GM12892 (cell line): ENCODE data around the gene BFSP2. TPM values are rescaled to one million over a fixed set of nuclear protein-coding genes. Genes with fewer than 3 reads are reported as not detected.

ENCODE experiments used
- DNase-seq: peaks from one replicate; pipeline ENCODE4 v3.0.0; 2011; ENCODE audit not compliant: insufficient read length
- FAIRE-seq: peaks from 2 replicates; lab custom pipeline; 2011; peaks lifted over from hg19 to GRCh38; lab: Jason Lieb, UNC
- POLR2A ChIP-seq: IDR thresholded peaks from 2 replicates; pipeline ENCODE4 v1.6.1; 2011; ENCODE audit warnings: low read depth, low read length, control low read depth
- POLR2AphosphoS5 ChIP-seq: IDR thresholded peaks from 2 replicates; pipeline ENCODE4 v1.6.1; 2011; ENCODE audit warnings: low read depth, low read length, control low read depth
- TAF1 ChIP-seq: IDR thresholded peaks from 2 replicates; pipeline ENCODE4 v1.6.1; 2011; ENCODE audit warnings: low read depth, mild to moderate bottlenecking, control low read depth, low read length, borderline replicate concordance
- polyA plus RNA-seq: library from polyadenylated mRNA; unstranded; fragments of >200 nt; gene quantifications from one replicate; pipeline ENCODE4 v1.2.1, GENCODE V29; 2012; ENCODE audit warnings: missing spikeins, inconsistent platforms; ENCODE audit not compliant: missing spikeins

BFSP2 gene, protein sequence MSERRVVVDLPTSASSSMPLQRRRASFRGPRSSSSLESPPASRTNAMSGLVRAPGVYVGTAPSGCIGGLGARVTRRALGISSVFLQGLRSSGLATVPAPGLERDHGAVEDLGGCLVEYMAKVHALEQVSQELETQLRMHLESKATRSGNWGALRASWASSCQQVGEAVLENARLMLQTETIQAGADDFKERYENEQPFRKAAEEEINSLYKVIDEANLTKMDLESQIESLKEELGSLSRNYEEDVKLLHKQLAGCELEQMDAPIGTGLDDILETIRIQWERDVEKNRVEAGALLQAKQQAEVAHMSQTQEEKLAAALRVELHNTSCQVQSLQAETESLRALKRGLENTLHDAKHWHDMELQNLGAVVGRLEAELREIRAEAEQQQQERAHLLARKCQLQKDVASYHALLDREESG
- 3.8 TPM for polyA plus RNA-seq

- TF ChIP-seq TAF1: no peak
- TF ChIP-seq POLR2A: no peak
- no peak for TF ChIP-seq POLR2AphosphoS5
- FAIRE-seq (no peak), DNase-seq (no peak)
Observed at GRCh38 chr3:133400006-133400515, at the start of gene BFSP2. Gene BFSP2, plus strand, starts transcription at chr3:133400056. Its CDS starts 28 bp downstream, at chr3:133400084.

GRCh38 chr3:133354721-133355120 is 45.1 kb upstream of the BFSP2 start:
- no peak for DNase-seq
- no peak for TF ChIP-seq POLR2AphosphoS5
- TF ChIP-seq TAF1: no peak
- no peak for TF ChIP-seq POLR2A
- no peak for FAIRE-seq

DNA sequence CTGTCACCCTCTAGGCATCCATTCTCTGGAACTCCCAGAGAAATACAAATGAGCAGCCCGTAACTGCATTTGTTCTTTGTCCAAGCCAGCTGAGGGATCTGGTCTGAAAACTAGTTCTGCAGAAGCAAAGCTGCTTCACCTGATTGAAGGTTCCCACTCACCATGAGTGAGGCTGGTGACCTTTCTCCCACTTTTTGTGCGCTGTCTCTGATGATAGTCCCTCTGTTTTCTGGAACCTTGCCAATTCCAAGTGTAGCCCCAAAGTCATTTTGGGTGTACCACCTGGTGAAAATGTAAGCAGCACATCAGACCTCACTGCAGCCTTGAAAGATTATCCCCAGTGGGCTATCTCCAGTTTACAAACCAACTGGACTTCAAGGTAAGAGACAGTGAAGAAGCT is 39.4 kb upstream of the BFSP2 start:
- no peak for DNase-seq
- FAIRE-seq: no peak
- TF ChIP-seq POLR2A: no peak
- TF ChIP-seq POLR2AphosphoS5: no peak
- TF ChIP-seq TAF1: no peak

DNA sequence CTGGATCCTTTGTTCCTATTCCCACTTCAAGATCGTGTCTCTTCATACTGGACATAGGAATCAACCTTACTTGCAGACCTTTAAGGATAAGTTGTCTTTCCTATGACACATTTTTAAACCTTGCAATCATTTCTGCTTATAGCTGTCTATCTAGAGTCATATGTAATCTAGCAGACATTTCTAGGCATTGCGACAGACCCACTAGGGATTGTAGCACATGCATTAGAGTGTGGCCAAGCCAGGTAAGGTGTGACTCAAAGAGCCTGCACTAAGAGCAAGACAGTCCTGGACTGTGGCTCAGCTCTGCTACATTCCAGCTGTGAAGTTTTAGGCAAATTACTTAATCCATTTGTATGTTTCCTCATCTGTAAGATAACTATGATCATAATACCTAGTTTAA is 38.8 kb upstream of the BFSP2 start:
- no peak for DNase-seq
- no peak for FAIRE-seq
- TF ChIP-seq POLR2AphosphoS5 (no peak), POLR2A (no peak), TAF1 (no peak)

- no peak for TF ChIP-seq POLR2A
- no peak for TF ChIP-seq TAF1
- TF ChIP-seq POLR2AphosphoS5: no peak
- DNase-seq (no peak), FAIRE-seq (no peak)
Observed at GRCh38 chr3:133361435-133361834, 38.4 kb upstream of the BFSP2 start.

GRCh38 chr3:133362539-133362938 is 37.3 kb upstream of the BFSP2 start:
- no peak for FAIRE-seq
- TF ChIP-seq POLR2A: no peak
- DNase-seq: no peak

GRCh38 chr3:133364704-133365103 is 35.2 kb upstream of the BFSP2 start:
- no peak for FAIRE-seq
- no peak for DNase-seq
- TF ChIP-seq TAF1 (no peak), POLR2AphosphoS5 (no peak), POLR2A (no peak)

GRCh38 chr3:133366921-133367320 is 32.9 kb upstream of the BFSP2 start:
- DNase-seq (no peak), FAIRE-seq (no peak)
- TF ChIP-seq POLR2AphosphoS5 (no peak), POLR2A (no peak), TAF1 (no peak)

DNA sequence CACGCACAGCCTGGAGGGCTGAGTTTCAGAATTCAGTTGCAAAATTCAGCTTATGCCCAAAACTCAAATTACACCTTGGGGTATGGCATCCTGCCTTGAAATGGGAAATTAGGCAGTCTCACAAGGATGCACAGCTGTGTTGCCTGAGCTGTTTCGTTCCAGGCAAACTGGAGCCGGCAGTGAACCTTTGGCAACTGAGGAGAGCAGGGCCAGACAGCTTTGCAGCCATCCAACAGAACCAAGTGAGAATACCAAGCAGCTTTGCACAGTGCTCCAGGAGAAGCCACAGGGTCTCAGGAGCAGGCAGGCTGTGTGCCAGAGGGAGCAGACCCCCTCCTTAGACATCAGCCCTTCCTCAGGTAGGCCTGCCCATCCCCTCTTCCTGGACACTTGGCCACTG is 32.5 kb upstream of the BFSP2 start:
- DNase-seq (no peak), FAIRE-seq (no peak)
- TF ChIP-seq POLR2A (no peak), TAF1 (no peak), POLR2AphosphoS5 (no peak)

DNA sequence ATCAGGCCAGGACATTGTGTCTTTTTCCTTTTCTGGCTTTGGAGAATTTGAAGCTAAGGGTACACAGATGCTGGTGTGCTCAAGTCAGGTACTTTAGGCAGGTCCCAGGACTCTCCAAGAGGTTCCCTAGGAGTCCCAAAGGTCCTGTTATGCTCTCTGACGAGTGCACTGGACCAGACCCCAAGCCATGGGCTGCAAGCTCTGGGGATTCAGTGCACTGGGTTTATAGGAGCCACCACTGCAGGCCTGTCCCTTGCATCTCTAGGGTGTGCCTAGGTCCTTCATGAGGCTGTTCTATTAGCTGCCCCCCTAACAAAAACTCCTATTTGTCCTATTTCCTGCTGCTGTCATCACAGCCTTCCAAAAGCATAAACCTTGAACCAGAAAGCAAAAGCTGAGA is 31.9 kb upstream of the BFSP2 start:
- DNase-seq: no peak
- no peak for FAIRE-seq
- no peak for TF ChIP-seq POLR2AphosphoS5
- TF ChIP-seq TAF1: no peak
- TF ChIP-seq POLR2A: no peak

GRCh38 chr3:133368371-133369067 is 31.3 kb upstream of the BFSP2 start:
- TF ChIP-seq POLR2A: no peak
- TF ChIP-seq TAF1: no peak
- no peak for TF ChIP-seq POLR2AphosphoS5
- FAIRE-seq (no peak), DNase-seq (no peak)
